ENCODE data around the gene OR5AK2. TPM values are rescaled to one million over a fixed set of nuclear protein-coding genes. Genes with fewer than 3 reads are reported as not detected.

Gene OR5AK2
- total and polyA plus RNA-seq, 2 of the 13 experiments (the other 11 are each of a cell fraction or from before 2014, with no cell fraction given) = not detected

DNA sequence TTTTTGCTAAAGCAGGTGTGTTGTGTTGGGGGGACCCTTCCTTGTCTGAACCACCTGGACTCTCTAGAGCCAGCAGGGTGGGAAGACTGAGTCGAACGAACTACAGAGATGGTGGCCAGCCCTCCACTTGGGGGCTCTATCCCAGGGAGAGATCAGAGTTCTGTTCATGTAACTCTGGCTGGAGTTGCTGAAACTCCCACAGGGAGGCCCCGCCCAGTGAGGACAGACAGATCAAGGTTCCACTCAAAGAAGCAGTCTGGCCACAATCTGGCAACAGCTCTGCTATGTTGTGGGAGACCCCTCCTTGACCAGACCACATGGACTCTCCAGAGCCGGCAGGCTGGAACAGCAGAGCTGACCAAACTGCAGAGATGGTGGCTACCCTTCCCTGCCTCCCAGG, 20.2 kb upstream of the OR5AK2 start:
- H3K4me1 ChIP-seq (ENCODE audit: insufficient read depth, low read length) = no peaks in the 10 kb centered on the region
- no peak overlapping the region for H3K27ac ChIP-seq (ENCODE audit: extremely low read length, insufficient read depth, low read length)
- H3K9me3 ChIP-seq (ENCODE audit: low read length) = no peaks in the 10 kb centered on the region
- no peak overlapping the region for H3K4me2 ChIP-seq (ENCODE audit: low read depth, low read length)
- TF ChIP-seq SRY (CRISPR knock-in tag; IDR thresholded peaks at IDR 0.05) (no peak), RORA (CRISPR knock-in tag; IDR thresholded peaks at IDR 0.05) (no peak), ZNF460 (CRISPR knock-in tag; IDR thresholded peaks at IDR 0.05; ENCODE audit: borderline replicate concordance) (no peak), HNF4G (IDR thresholded peaks at IDR 0.05; ENCODE audit: borderline replicate concordance, low read depth, low read length) (no peak), HNF4G (CRISPR knock-in tag; IDR thresholded peaks at IDR 0.05; ENCODE audit: borderline replicate concordance, low read depth) (no peak), CEBPB (IDR thresholded peaks at IDR 0.05; ENCODE audit: borderline replicate concordance, low read depth, low read length) (no peak), ZNF234 (CRISPR knock-in tag; conservative IDR thresholded peaks at IDR 0.05) (no peak), HDAC1 (CRISPR knock-in tag; IDR thresholded peaks at IDR 0.05) (no peak), ARHGAP35 (CRISPR knock-in tag; IDR thresholded peaks at IDR 0.05; ENCODE audit: borderline replicate concordance) (no peak), ZNF577 (CRISPR knock-in tag; IDR thresholded peaks at IDR 0.05; ENCODE audit: borderline replicate concordance, low read depth) (no peak), ZNF724P (CRISPR knock-in tag; IDR thresholded peaks at IDR 0.05; ENCODE audit: borderline replicate concordance) (no peak)
- TF ChIP-seq, protein P1, sequence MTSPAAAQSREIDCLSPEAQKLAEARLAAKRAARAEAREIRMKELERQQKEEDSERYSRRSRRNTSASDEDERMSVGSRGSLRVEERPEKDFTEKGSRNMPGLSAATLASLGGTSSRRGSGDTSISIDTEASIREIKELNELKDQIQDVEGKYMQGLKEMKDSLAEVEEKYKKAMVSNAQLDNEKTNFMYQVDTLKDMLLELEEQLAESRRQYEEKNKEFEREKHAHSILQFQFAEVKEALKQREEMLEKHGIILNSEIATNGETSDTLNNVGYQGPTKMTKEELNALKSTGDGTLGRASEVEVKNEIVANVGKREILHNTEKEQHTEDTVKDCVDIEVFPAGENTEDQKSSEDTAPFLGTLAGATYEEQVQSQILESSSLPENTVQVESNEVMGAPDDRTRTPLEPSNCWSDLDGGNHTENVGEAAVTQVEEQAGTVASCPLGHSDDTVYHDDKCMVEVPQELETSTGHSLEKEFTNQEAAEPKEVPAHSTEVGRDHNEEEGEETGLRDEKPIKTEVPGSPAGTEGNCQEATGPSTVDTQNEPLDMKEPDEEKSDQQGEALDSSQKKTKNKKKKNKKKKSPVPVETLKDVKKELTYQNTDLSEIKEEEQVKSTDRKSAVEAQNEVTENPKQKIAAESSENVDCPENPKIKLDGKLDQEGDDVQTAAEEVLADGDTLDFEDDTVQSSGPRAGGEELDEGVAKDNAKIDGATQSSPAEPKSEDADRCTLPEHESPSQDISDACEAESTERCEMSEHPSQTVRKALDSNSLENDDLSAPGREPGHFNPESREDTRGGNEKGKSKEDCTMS (CRISPR knock-in tag; conservative IDR thresholded peaks at IDR 0.05) = no peak
- H2AFZ ChIP-seq (ENCODE audit: low read length) = no peak overlapping the region
- H4K20me1 ChIP-seq (ENCODE audit: insufficient read depth, low read length) = no peaks in the 10 kb centered on the region
- no peaks in the 10 kb centered on the region for H3K27me3 ChIP-seq (ENCODE audit: control insufficient read depth in 1 of 2, insufficient read depth in 2 of 2, low read length in 2 of 2)
- no peak; the same call in 1 of the 3 replicates for ATAC-seq
- no peak for DNase-seq (ENCODE audit: low spot score)
- H3K36me3 ChIP-seq (replicated peaks in 1 of 2; ENCODE audit: control insufficient read depth in 1 of 2, insufficient read depth in 2 of 2, low read length in 2 of 2) = no peaks in the 10 kb centered on the region
- no peak overlapping the region for H3K4me3 ChIP-seq (replicated peaks in 1 of 3; ENCODE audit: insufficient read depth in 1 of 3, low read depth in 2 of 3, low read length in 3 of 3)
- intact Hi-C loops (cut with micrococcal nuclease; ENCODE audit: unreplicated experiment) = no loop called here
- POLR2A ChIA-PET = no interaction called here
- WGBS (ENCODE audit: low lambda C conversion rate) = no CpG with 5 or more reads among the region's 4 CpGs
- H3K9ac ChIP-seq (ENCODE audit: insufficient read depth, low read depth, low read length) = no peak overlapping the region
- no TSS peak for BruUV-seq (replicated peaks)
- in situ Hi-C loops (cut with HindIII; ENCODE audit: extremely low pct_ligation_motif_present, low pct_unique_long_range_greater_than_20kb) = no loop called here
- CTCF ChIA-PET (ENCODE audit: low intra/inter-chr PET ratio, low total read pairs) = no interaction called here
- no peak for FAIRE-seq
- no peaks in the 10 kb centered on the region for H3K79me2 ChIP-seq (ENCODE audit: insufficient read depth, low read length)

Data from HepG2 (cell line).